HG02970 (cell line): ENCODE results near the gene MCUR1.
"Not testable (repeated sequence)": the region's sequence is repeated elsewhere in the genome, so short reads cannot be mapped to it uniquely, and the experiment has no call there.

Experiments
- ATAC-seq: cut with Tn5 transposase; IDR thresholded peaks from one replicate; pipeline ENCODE4 v1.9.1; 2021; ENCODE audit warnings: mild to moderate bottlenecking, moderate library complexity, moderate number of reproducible peaks; ENCODE audit not compliant: unreplicated experiment, low FRiP score

MCUR1 gene

GRCh38 chr6:13787137-13787536 lies 27.2 kb downstream of the MCUR1 start:
- ATAC-seq = no peak

GRCh38 chr6:13780162-13780561 lies 34.2 kb downstream of the MCUR1 start:
- ATAC-seq = not testable (repeated sequence)

- ATAC-seq = no peak
These were observed 36.3 kb downstream of the MCUR1 start for GRCh38 chr6:13778028-13778427.

- ATAC-seq = no peak
These were observed 37.8 kb downstream of the MCUR1 start for GRCh38 chr6:13776602-13777001.

GRCh38 chr6:13775466-13775865 lies 38.9 kb downstream of the MCUR1 start:
- ATAC-seq = not testable (repeated sequence)

GRCh38 chr6:13772358-13773030 lies 41.9 kb downstream of the MCUR1 start:
- ATAC-seq = not testable (repeated sequence)

- ATAC-seq = no peak
These were observed 44.7 kb downstream of the MCUR1 start for GRCh38 chr6:13769655-13770053.

- ATAC-seq = no peak
These were observed 45.2 kb downstream of the MCUR1 start for GRCh38 chr6:13769034-13769654.

GRCh38 chr6:13767121-13767808 lies 47.1 kb downstream of the MCUR1 start:
- ATAC-seq = no peak

GRCh38 chr6:13766201-13766634 lies 48.1 kb downstream of the MCUR1 start:
- no peak for ATAC-seq

- no peak for ATAC-seq
These were observed 48.8 kb downstream of the MCUR1 start for GRCh38 chr6:13765570-13765969.

GRCh38 chr6:13764996-13765395 lies 49.4 kb downstream of the MCUR1 start:
- no peak for ATAC-seq

GRCh38 chr6:13763740-13764381 lies 50.5 kb downstream of the MCUR1 start:
- ATAC-seq = no peak

GRCh38 chr6:13762611-13763441 lies 51.5 kb downstream of the MCUR1 start:
- no peak for ATAC-seq

- no peak for ATAC-seq
These were observed 52.9 kb downstream of the MCUR1 start for GRCh38 chr6:13761361-13762036.

GRCh38 chr6:13760307-13761304 lies 53.8 kb downstream of the MCUR1 start:
- ATAC-seq = no peak

- ATAC-seq = no peak
These were observed 55.3 kb downstream of the MCUR1 start for GRCh38 chr6:13759025-13759424.

GRCh38 chr6:13754644-13755043 lies 59.7 kb downstream of the MCUR1 start:
- ATAC-seq = no peak

GRCh38 chr6:13743736-13744127 lies 70.6 kb downstream of the MCUR1 start:
- ATAC-seq = no peak
